ENCODE data around the gene NUP210.
"Not testable (repeated sequence)": the region's sequence is repeated elsewhere in the genome, so short reads cannot be mapped to it uniquely, and the experiment has no call there.

- not testable (repeated sequence) for TF ChIP-seq CTCF, POLR2AphosphoS5, POLR2A (IDR thresholded peaks at IDR 0.05)
Observed at GRCh38 chr3:13442882-13443281, 22.8 kb upstream of the NUP210 start.

All from suprapubic skin (tissue), 4 donors.